Astrocyte of the hippocampus (primary cell): Measurements from ENCODE around the gene ATP9A.
"Not testable (repeated sequence)": the region's sequence is repeated elsewhere in the genome, so short reads cannot be mapped to it uniquely, and the experiment has no call there.

Experiments
- DNase-seq: peaks from one replicate; pipeline ENCODE4 v3.0.0; 2011; ENCODE audit warnings: low read depth, low spot score

The ATP9A gene

DNA sequence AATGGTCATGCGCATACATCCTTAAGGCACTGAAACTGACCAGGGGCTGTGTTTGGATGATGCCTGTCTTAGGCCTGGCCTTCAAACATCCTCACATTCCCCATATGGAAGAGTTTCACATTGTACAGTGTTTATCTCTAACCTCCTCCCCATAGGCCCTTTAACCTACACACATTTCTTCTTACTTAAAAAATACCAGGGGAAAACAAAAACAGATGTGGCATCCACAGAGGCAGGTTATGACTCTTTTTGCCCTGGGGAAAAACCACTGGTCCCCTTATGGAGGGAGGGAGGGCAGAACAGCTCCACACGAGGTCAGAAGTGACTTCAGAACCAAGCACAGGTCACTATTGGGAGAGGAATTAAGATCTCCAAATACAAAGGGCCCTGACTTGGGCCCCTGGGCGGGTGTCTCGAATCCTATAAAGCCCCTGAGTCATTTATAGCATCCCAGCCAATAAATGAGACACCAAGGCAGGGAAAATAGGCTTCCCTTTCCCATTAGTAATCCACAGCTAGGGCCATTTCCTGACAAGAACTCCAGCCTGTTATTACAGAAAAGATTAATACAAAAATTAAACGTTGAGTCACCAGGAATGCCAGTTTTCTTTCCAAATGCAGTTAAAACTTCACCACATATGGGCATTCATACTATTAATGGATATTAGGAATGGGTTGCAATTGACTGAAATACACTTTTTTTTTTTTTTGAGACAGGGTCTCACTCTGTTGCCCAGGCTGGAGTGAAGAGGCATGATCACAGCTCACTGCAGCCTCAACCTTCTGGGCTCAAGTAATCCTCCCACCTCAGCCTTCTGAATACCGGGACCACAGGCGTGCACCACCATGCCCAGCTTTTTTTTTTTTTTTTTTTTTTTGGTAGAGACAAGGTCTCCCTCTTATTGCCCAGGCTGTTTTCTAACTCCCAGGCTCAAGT lies 107.2 kb downstream of the ATP9A start:
- peak; percentile 59 for DNase-seq

- DNase-seq, result no peak
Measured at GRCh38 chr20:51659491-51660050, 108.6 kb downstream of the ATP9A start.

DNA sequence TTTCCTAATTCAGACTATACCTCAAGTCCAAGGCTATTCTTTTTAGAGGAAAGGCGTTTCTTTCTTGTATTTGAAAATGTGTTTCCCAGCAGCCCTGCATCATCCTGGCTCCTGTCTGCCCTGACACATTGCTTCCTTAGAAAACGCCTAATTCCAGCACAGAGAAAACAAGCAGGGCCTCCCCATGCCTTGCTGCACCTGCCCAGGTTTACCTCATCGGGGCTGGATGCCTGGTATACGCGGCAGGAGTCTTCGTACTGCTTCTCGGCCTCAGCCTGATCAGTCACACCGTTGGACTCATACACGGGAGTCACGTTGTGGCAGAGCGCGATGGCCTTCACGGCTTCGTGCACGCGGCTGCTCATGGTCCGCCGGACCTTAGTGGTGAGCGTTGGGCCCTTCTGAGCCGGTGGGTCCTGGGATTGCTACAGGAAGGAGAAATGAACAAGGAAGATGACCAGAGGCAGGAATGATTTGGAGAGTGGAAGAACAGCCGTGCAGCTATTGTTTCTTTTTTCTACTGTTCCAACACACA lies 111.4 kb downstream of the ATP9A start:
- no peak for DNase-seq

DNA sequence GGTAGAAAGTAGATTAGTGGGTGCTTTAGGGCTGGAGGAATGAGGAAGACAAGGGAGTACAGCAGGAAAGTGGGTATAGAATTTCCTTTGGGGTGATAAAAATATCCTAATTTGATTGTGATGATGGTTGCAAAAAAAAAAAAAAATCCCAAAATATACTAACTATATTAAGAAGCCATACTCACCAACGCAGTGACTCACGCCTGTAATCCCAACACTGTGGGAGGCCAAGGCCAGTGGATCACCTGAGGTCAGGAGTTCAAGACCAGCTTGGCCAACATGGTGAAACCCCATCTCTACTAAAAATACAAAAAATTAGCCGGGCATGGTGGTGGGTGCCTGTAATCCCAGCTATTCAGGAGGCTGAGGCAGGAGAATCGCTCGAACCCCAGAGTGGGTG lies 112.1 kb downstream of the ATP9A start:
- DNase-seq, result not testable (repeated sequence)

DNA sequence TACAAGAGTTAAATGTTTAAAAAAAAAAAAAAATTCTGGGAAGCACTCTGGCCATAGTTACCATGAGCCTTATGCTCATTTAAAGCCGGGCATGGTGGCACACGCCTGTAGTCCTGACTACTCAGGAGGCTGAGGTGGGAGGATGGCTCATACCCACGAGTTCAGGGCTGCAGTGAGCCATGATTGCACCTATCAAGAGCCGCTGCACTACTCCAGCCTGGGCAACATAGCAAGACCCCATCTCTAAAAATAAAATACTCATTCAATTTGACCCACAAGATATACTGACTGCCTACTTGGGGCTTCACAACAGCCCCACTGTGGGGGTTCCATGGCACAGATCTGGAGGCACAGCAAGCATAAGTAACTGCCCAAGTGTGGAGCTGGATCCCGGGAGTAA lies 113.7 kb downstream of the ATP9A start:
- no peak for DNase-seq

DNA sequence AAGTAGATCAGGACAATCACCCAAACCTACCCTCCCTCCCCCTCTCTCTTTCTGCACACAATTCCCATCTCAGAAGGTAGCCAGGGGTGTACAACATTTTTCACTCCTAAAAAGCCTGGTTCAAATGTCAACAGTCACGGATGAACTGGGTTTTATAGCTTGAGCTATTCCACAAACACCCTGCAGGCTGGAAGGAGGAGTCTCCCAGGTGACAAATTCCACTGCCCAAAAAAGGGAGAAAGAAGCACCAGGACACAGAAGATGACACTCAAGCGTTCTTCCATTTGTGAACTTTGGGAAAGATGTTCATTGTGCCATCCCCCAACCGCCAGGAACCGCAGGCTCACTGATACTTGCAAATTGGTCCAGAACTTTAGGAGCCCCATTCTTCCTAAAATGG lies 114.1 kb downstream of the ATP9A start:
- no peak for DNase-seq

DNA sequence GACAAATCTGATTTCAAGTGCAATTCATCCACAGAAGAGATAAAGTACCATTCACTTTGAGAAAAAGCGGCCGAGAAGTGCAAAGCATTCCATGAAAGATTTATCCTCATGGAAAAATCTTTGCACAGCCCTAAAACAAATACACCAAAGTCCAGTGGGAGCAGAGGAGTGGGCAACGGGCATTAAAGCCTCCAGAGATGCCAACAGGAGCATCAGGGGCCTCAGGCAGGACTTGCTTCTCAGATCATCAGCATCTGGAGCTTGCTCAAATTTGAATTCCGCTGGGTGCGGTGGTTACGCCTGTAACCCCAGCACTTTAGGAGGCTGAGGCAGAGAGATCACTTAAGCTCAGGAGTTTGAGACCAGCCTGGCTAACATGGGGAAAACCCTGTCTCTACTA lies 115.0 kb downstream of the ATP9A start:
- DNase-seq, result no peak

GRCh38 chr20:51651921-51652549 lies 116.2 kb downstream of the ATP9A start:
- no peak for DNase-seq

- DNase-seq, result peak; percentile 64
Measured at GRCh38 chr20:51650685-51651134, 117.5 kb downstream of the ATP9A start.

DNA sequence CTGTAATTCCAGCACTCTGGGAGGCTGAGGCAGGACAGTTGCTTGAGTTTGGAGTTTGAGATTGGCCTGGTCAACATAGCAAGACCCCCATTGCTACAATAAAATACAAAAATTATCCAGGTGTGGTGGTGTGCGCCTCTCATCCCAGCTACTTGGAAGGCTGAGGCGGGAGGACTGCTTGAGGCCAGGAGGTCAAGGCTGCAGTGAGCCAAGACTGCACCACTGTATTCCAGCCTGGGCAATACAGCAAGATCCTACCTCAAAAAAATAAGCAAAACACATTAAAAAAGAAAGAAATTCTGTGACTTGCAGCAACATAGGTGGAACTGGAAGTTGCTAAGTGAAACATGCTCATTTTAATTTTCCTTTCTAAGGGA lies 119.6 kb downstream of the ATP9A start:
- no peak for DNase-seq

DNA sequence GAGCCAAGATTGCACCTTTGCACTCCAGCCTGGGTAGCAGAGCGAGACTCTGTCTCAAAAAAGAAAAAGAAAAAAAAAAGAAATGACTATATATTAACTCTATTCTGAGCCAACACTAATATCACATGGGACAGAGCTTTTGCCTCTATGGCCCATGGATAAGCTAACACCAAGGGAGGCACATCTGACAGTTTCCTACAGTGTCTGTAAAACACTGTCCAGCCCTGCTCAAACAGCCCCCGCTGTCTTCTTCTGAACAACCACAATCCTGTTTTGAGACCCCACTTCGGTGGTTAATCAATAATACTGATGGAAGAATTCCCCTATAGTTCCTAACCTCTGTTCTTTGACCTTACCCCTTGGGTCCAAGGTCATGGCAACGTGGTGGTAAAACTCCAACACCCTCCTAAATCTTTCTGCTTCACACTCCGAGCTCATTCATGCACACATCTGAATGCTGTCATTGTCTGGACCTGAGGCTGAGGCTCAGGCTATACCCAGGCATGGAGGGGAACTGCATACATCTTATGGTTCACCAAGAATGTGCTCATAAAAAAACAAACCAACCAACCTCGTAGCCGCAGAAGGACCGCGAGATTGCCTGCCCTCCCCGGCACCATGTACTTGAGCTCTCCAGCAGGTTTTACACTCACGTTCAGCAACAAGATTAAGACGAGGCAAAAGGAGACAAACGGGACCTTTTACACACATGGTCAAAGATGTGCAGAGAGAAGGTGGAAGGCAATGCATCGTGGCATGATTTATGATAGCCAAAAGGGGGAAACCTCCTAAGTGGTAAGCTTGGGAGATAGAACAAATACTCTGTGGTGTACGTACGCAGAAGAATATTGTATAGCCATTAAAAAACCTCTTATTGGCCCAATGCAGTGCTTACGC lies 120.3 kb downstream of the ATP9A start:
- DNase-seq, result no peak

DNA sequence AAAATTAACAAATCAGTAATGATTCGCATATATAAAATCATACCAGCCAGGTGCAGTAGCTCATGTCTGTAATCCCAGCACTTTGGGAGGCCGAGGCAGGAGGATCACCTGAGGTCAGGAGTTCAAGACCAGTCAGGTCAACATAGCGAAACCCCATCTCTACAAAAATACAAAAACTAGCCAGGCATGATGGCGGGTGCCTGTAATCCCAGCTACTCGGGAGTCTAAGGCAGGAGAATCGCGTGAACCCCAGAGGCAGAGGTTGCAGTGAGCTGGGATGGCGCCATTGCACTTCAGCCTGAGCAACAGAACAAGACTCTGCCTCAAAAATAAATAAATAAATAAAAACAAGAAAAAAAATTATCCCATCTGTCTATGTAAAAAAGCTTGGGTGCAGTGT lies 124.4 kb downstream of the ATP9A start:
- DNase-seq, result not testable (repeated sequence)

- DNase-seq, result no peak
Measured at GRCh38 chr20:51643390-51643789, 124.8 kb downstream of the ATP9A start.

- no peak for DNase-seq
Measured at GRCh38 chr20:51641866-51642265, 126.3 kb downstream of the ATP9A start.

DNA sequence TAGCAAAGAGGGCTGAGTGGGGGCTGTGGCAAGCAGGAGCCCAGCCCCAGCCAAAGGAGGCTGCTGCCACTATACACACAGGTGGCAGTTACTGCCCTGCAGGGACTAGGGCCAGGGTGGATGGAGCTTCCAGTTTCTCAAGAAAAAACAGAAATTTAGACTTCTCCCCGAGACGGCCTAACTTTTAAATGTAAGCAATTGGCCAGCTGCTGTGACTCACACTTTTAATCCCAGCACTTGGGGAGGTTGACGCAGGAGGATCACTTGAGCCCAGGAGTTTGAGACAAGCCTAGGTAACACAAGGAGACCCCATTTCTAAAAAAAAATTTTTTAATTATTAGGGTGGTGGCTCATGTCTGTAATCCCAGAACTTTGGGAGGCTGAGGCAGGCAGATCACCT lies 127.4 kb downstream of the ATP9A start:
- DNase-seq, result no peak

- DNase-seq, result peak; percentile 80
Measured at GRCh38 chr20:51639206-51639832, 128.9 kb downstream of the ATP9A start.

DNA sequence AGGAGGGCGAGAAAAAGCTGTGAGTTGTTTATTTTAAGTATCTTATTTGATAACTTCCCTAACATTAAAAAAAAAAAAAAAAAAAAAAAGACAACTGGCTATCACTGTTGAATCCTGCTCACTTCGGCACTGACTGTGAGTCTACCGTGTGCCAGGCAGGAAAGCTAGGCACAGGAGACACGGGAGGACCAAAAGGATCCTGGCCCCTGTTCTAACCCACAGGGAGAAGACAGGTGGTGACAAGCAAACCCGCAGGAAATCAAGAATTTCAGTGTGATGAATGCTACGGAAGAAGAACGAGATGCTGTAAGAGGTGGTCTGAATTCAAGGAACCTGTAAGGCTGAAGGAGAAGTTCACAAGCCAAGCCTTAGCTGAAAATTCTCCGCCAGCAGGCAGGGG lies 130.9 kb downstream of the ATP9A start:
- no peak for DNase-seq

DNA sequence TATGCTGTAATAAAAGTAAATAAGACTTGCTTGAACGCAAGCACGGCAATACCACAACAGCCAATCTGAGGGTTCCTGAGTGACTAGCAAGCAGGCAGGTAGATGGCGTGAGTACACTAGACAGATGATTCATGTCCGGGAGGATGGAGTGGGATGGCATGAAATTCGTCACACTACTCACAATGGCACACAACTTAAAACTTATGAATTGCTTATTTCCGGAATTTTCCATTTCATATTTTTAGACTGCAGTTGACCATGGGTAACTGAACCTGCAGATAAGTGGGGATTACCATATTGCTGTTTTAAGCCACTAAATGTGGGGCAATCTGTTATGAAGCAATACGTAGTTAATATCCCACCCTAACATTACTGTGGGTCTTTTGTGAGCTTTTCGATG lies 132.1 kb downstream of the ATP9A start:
- no peak for DNase-seq

DNA sequence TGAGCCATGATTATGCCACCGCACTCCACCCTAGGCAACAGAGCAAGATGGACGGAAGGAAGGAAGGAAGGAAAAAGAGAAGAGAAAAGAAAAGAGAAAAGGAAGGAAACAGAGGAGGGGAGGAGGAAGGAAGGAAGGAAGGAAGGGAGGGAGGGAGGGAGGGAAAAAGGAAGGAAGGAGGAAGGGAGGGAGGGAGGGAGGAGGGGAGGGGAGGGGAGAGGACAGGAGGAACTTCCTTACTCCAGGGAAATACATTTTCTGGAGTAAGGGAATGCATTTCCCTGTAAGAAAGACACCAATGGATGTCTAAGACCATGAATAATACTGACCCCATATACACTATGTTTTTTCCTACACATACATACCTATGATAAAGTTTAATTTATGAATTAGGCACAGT lies 132.5 kb downstream of the ATP9A start:
- DNase-seq, result no peak

DNA sequence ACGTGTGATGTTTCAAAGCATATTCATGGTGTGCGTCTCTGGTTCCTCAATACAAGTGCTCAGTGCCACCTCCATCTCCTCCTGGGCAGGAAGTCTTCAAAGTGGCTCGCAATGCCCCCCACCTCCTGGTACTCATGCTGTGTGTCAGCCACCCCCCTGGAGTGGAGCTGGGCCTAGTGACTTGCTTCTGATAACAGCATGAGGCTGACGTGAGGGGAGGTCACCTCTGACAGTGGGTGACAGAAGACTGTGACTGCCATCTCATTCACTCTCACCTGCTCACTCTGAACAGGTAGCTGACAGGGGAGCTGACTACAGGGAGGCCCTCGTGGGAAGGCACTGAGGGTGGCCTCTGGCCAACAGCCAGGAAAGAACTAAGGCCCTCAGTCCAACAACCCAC lies 133.3 kb downstream of the ATP9A start:
- DNase-seq, result no peak

GRCh38 chr20:51634257-51634656 lies 133.9 kb downstream of the ATP9A start:
- DNase-seq, result no peak
